ENCODE measurements around the gene TRIM14. TPM values are rescaled to one million over a fixed set of nuclear protein-coding genes. Genes with fewer than 3 reads are reported as not detected.

Gene TRIM14
- total and polyA plus RNA-seq, 2 donors (not counting 1 experiment from before 2014, with no cell fraction given): 22.5 to 23.9 TPM

DNA sequence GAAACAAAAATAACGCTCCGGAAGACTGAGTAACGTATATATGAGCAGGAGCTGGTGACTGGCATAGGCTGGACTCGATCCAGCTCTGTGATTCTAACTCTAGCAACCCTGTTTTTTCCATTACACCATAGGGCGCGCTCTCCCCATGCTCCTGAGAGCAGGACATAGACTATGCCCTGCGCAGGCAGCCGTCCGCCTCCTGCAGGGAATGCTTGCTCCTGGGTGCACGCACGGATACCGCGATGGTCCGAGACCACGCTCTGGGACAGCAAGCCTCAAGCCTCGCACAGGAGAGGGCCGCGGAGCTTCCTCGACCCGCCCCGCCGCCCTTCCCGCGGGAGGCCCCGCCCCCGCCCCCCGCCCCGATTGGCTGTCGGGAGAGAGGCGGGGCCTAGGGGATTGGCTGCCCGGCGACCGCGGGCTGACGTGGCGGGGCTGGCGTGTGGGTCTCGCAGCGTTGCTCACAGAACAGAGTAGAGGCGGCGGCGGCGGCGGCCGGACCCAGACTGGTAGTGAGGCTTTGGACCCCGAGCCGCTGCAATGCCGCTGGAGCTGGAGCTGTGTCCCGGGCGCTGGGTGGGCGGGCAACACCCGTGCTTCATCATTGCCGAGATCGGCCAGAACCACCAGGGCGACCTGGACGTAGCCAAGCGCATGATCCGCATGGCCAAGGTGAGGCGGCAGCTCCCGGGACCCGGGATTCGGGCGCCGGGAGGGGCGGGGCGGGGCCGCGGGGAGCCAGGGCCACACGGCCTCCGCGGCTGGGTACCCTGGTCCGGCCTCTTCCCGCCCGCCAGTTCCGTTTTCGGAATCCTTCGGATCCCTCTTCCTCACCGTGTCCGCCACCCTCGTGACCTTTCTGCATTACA is 62.5 kb downstream of the TRIM14 start, which contains the start of gene NANS:
NANS (plus strand) TSS at position 464 of the 869 bp plus-strand sequence; CDS start at position 541, 77 bp downstream.
- Mint-ChIP-seq H3K4me3 (peak within 1 kb of the TSS; percentile 99), H3K27me3 (no peaks in the 10 kb centered on the region), H3K4me1 (peaks cover 17% of the 10 kb centered on the region), H3K27ac (peak within 1 kb of the TSS; percentile 95), H3K9me3 (ENCODE audit: insufficient read depth) (no peaks in the 10 kb centered on the region)
- Histone ChIP-seq H3K4me2 (replicated peaks; ENCODE audit: low read depth, low read length, poor library complexity, severe bottlenecking) (peak within 1 kb of the TSS; percentile 89), H3K79me2 (ENCODE audit: control insufficient read depth, insufficient read depth, low read length) (peaks cover 23% of the 10 kb centered on the region), H3K36me3 (replicated peaks in 1 of 2; ENCODE audit: control extremely low read depth in 1 of 2, control insufficient read depth in 1 of 2, extremely low read depth in 1 of 2, insufficient read depth in 2 of 2, low read length in 1 of 2) (peaks cover 0 to 5% of the 10 kb centered on the region in 2 experiments), H3K4me3 (ENCODE audit: control extremely low read depth in 1 of 5, extremely low read depth in 1 of 5, insufficient read depth in 1 of 5, low read depth in 2 of 5, low read length in 4 of 5) (peak within 1 kb of the TSS; percentile 76 to 85 (median 81)), H3K9me3 (ENCODE audit: control extremely low read depth in 1 of 3, control insufficient read depth in 2 of 3, insufficient read depth in 1 of 3, low read length in 2 of 3) (no peaks in the 10 kb centered on the region), H4K20me1 (ENCODE audit: control insufficient read depth, insufficient read depth, low read length, poor library complexity, severe bottlenecking) (no peaks in the 10 kb centered on the region), H3K27me3 (replicated peaks in 1 of 4; ENCODE audit: control extremely low read depth in 1 of 4, control insufficient read depth in 3 of 4, insufficient read depth in 4 of 4, low read length in 3 of 4) (no peaks in the 10 kb centered on the region), H3K27ac (ENCODE audit: low read length in 2 of 2) (peak within 1 kb of the TSS; percentile 80 to 89), H3K9ac (ENCODE audit: low read length) (peak within 1 kb of the TSS; percentile 87), H2AFZ (ENCODE audit: insufficient read depth, low read depth, low read length, poor library complexity, severe bottlenecking) (peak within 1 kb of the TSS; percentile 93), H3K4me1 (ENCODE audit: control insufficient read depth in 2 of 2, insufficient read depth in 2 of 2, low read length in 2 of 2) (peaks cover 8 to 18% of the 10 kb centered on the region in 2 donors)
- ATAC-seq (ENCODE audit: low read depth): peak; percentile 97
- intact Hi-C loops (cut with micrococcal nuclease): loop anchor here (1.0 to 5.0 kb wide), 8 partner anchors 11 to 424 kb away; partner anchors contain the start of genes NCBP1, TBC1D2, TRMO and TSTD2
- no peak for TF ChIP-seq EZH2 (IDR thresholded peaks at IDR 0.05; ENCODE audit: borderline replicate concordance, insufficient read depth, low read depth, low read length, poor library complexity, severe bottlenecking)
- TF ChIP-seq, protein P1, sequence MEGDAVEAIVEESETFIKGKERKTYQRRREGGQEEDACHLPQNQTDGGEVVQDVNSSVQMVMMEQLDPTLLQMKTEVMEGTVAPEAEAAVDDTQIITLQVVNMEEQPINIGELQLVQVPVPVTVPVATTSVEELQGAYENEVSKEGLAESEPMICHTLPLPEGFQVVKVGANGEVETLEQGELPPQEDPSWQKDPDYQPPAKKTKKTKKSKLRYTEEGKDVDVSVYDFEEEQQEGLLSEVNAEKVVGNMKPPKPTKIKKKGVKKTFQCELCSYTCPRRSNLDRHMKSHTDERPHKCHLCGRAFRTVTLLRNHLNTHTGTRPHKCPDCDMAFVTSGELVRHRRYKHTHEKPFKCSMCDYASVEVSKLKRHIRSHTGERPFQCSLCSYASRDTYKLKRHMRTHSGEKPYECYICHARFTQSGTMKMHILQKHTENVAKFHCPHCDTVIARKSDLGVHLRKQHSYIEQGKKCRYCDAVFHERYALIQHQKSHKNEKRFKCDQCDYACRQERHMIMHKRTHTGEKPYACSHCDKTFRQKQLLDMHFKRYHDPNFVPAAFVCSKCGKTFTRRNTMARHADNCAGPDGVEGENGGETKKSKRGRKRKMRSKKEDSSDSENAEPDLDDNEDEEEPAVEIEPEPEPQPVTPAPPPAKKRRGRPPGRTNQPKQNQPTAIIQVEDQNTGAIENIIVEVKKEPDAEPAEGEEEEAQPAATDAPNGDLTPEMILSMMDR (IDR thresholded peaks at IDR 0.05): no peak
- under 1% methylated on average over 78 of the region's 80 CpGs for WGBS (ENCODE audit: insufficient coverage)
- DNase-seq: peak; percentile 92
- ChIA-PET POLR2A (interaction anchor here (0.6 to 2.7 kb wide), 13 partner anchors 11 to 1202 kb away, joined by 3 to 12 read pairs (median 4); partner anchors contain the start of genes ANP32B, TBC1D2, TRIM14 and TRMO), CTCF (interaction anchor here (1.6 to 3.5 kb wide), 5 partner anchors 11 to 200 kb away, joined by 3 to 20 read pairs (median 8); partner anchors contain the start of genes ANP32B and TRMO)

Measured in B cell (primary cell).